NCI-H526 treated with DMSO at 0.1 percent for 48 hours (cell line): ENCODE results near the gene EFCAB6.

Source experiments
- DNase-seq: peaks from one replicate; lab custom pipeline; 2025; lab: John Stamatoyannopoulos, UW

EFCAB6 gene

DNA sequence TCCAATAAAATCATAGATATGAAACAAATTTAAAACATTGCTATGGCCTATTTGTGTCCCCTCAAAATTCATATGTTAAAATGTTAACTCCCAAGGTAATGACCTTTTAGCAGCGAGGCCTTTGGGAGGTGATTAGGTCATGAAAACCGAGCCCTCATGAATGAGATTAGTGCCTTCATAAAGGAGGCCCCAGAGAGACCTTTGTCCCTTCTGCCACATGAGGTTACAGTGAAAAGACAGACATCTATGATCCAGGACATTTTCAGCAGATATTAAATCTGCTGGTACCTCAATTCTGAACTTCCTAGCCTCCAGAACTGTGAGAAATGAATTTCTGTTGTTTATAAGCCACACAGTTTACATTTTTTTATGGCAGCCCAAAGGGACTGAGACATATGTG is 228.6 kb downstream of the EFCAB6 start:
- no peak for DNase-seq

DNA sequence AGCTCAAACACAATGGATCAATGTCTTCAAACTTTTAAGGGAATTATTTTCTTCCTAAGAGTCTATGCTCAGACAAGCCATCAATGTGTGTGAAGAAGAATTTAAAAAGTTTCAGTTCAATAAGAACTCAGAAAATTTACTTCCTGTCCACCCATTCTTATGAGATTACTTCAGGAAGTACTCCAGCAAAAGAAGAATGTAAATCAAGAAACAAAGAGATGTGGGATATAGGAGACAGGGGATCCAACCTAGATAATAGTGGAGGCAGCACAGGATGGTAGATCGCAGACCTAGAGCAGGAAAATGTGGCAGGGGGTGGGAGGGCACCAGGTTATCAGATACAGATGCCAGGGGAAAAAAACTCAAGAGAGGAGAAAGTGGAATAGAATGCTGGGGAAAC is 229.7 kb downstream of the EFCAB6 start:
- no peak for DNase-seq

DNA sequence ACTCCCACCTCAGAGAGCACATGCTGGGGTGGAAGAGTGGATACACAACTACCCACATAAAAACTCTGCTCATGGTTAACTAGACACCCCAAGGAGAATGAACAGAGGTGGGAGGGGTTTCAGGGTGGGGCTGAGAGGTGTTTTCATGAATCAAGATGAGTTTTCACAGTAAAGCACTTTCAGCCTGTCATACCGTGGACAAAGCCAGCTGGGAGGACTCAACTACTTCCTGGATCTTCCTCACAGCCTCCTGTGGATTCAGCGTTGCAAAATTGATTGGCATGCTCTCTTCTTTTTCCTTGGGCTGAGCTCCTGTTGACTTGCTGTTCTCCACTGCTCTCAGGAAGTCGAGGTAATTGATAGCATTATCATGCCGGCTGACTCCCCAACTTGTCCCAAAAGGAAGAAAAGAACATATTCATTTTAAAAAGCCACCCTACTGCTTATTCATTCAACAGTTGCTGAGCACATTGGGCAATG is 231.8 kb downstream of the EFCAB6 start:
- no peak for DNase-seq

DNA sequence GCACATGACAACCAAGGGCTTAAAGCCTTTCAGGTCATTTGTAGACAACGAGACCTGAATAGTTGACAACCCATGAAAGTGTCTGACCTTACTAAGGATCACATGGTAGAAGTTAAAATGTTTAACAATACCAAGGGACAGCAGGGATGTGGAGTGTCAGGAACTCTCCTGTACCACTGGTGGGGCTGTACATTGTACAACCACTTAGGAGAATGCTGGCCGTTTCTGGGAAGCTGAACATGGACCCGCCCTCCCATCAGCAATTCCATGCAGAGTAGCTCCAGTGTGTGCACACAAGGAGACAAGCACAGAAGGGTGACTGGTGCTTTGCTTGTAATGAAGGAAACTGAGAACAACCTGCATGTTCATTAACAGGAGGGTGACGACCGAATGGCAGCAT is 237.4 kb downstream of the EFCAB6 start:
- no peak for DNase-seq

DNA sequence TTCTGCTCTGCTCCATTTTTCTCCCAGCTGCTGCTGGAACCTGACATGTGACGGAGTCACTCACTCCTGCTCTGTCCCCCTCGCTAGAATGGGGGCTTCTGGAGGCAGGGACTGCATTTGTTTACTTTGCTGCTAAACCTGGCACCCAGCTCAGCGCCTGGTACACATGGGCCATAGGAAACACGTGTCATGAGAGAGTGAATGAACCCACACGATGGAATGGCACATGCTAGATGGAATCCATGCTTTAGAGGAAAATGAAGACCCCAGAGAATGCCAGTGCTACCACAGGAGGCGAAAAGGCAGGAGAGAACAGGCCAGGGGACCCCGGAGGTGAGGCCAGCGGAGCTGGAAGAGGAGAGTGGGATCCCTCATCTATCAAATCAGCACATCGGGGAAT is 239.4 kb downstream of the EFCAB6 start:
- DNase-seq, result no peak

DNA sequence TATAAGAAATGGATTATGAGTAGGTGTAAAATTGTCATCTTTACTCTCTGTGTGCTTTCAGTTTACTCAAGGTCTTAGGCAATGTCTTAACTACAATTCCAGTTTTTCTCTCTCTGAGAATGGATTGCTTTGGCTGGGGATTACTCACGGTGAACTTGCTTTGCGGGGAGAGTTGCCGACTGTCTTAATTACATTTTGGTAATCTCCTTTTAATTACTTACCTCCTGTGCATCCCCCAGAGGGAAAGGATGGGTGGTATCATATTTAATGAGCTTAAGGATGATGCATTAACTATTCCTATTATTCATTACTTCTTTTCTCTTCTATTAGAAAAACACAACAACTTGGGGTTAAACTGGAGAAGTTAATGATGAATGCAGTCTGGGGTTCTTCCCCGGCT is 240.9 kb downstream of the EFCAB6 start:
- DNase-seq, result no peak

DNA sequence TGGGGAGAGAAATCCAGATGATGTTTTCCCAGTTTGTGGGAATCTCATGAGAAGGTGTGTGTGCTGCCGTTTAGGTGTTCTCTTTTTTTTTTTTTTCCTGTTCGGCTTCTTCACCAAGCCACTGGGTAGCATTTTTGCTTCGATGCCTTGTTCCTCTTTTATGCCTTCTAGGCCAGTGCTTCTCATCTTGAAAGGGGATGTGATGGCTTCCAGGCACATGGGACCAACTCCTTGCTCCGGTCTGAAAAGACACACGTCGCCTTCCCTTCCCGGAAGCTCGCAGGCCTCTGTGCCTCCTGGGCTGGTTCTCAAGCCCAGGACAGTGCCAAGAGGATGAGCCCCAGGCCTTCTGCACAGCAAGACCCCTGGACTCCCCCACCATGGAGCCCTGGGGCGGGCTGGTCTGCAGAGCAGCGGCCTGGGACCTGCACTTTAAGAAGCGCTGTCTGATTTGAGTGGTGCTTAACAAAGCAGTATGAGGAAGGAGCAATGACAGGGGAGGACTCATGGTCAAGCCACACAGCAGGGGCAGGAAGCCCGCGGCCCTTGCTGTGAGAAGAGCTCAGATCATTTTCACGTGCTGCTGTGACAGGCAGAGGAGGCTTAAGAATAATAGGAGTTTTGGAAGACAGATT is 241.5 kb downstream of the EFCAB6 start:
- DNase-seq, result no peak

DNA sequence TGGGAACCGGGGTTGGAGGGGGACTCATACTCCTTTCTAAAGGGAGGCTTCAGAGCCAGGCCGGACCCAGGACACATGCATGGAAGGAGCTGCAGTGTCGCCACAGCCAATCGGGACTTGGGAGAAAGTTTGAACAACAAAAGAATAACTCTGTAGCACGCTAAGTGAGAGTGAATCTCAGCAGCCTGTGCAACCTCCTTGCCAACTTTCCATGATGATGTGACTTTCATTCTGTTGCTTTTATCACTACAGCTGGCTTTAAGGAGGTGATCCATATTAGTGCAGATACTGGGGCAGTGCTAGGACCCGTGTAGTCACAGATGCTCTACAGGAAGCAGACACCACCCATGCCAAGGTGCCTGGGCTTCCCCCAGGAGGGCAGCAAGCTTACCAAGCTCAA is 243.0 kb downstream of the EFCAB6 start:
- DNase-seq, result no peak

DNA sequence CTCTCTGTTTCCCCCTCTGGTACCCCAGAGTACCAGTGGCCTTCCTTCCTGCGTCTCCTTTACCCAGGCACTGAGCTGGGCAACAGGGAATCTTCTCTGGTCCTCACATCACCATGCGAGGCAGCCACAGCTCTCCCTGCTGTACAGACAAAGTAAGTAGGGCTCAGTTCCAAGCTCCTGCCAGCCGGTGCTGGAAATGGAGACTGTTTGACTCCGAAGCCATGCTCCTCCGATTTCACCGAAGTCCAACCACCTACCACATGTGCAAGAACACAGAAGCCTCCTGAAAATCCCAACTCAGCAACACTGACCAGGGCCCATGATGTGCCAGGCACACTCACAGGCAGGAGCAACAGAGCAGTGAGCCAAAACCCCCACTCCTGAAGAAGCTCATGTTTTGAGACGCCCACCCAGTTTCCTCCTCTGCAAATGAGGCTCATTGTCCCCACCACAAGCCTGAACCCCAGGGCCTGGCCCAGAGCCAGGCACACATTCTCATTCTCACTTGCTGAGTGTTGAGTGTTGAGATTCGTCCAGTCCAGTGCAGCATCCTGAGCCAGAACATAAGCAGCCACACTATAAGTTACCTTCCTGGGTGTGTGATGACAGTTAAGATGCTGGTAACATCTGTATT is 244.3 kb downstream of the EFCAB6 start:
- DNase-seq, result no peak

DNA sequence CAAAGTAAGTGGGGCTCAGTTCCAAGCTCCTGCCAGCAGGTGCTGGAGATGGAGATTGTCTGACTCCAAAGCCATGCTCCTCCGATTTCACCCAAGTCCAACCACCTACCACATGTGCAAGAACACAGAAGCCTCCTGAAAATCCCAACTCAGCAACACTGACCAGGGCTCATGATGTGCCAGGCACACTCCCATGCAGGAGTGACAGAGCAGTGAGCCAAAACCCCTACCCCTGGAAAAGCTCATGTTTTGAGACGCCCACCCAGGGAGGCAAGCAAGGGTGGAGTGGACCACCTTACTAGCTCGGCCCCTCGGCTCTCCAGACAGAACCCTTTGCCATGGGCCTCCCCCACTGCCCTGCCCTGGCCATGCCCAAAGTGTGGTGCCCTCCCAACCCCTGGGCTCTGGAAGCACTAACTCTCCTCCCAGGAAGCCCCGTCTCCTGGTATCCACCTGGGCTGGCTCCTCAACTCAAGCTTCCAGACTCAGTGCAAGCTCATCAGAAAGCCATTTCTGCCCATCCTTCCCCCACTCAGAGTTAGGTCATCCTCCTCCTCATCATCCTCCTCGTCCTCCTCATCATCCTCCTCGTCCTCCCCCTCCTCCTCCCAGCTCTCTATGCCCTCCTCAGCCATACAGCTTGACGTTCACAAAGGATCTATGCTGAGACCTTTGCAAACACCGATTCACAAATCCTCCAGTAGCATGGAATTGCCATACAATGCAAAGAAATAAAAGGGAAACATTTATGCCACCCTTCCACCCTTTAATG is 245.4 kb downstream of the EFCAB6 start:
- DNase-seq, result no peak

DNA sequence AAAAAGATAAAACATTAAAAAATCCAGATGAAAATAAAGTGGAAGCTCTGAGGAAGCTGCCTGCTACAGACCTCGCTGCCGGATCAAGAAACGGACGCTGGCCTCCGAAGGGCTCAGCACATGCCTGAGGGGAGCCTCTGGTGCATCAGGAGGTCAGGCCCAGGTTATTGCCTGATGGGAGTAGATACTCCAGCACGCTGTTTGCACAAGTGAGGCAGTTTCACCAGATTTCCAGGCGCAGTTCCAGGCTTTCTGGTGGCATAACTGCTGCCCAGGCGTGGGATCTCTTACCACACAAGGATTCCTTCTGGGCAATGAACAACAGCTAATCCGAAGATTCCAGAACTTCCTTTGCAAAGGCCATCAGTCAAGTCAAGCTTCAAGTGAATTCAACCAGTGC is 246.1 kb downstream of the EFCAB6 start:
- DNase-seq, result no peak

DNA sequence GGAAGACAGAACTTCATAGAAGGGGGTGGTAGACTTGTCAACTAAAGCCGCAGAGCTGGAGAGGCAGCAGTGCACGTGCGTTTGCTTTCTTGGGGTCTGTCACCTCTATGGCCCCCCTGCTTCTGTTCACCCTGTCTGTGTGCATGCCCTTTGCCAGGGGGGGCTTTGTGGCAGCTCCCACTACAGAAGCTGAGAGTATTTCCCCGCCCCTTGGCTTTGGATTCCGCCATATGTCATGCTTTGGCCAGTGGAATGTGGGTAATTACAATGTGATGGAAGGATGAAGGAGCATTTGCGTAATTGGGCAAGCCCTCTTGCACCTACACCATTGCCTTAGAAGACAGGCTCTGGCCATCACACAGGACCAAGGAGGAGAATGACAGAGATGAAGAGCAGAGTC is 247.2 kb downstream of the EFCAB6 start:
- no peak for DNase-seq

DNA sequence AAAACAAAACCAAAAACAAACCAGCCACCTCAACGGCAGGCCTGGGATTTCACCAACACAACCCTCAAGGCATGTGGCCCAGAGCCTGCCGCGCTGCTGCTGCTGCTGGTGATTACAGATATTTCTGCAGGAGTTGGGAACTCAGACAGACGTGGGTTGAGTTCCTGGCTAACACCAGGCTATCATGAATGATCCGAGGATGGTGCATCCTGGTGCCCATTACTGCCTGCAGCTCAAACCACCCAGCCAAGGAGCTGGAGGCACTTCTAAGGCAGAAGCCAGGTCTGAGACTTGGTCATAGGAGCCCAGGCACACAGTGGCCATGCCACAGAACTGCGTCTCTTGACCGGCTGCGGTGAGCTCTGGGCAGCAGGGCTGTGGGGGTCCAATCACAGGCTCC is 248.5 kb downstream of the EFCAB6 start:
- DNase-seq, result no peak

DNA sequence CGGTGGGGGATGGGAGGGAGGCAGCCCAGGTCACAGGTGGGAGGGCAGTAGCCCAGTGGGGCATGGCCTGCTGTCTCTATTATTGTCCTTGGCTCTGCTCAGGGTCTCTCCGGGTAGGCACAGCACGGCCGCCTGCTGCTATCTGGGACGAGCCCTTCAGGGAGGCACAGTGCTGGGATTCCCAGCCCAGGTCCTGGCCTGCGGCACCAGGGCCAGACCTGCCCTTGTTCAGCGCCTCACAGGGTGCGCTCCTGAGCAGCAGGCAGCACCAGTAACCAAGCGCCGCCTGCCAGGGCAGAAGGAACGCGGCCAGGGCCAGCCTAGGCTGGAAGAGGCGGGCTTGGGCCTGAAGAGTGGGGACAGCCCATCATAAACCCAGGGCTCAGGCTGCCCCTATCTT is 249.3 kb downstream of the EFCAB6 start:
- no peak for DNase-seq

DNA sequence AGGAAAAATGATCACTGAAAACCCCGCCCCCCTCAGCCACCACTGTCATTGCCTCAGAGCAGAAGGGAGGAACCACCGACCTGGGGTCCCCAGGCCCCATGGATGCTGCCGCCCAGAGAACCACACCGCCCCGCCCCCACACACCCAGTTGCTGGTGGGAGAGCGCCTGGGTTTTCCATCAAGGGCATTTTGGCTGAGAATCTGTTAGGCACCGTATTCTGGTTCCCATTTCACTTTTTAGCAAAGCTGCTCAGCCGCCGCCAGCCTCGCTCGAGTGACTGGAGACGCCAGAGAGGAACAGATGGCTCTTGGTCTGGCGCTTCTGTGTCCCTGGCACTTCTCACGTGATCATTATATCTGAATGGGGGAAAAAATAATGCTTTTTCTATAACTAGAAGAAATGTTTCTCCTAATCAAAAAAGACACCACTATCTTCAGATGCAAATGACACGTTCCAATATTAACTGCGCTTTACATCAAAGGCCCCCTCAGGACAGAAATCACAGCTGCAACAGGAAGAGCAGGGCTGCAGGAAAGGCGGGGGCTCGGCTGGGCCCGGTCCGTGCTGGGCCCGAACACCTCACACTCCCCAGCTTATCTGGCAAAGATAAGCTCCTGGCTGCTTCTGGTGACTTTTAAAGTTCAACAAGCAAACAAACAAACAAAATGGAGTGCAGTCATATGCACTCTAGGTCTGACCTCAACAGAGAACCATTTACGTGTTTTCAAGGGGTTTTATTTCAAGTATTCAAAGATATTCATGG is 250.5 kb downstream of the EFCAB6 start:
- DNase-seq, result no peak

DNA sequence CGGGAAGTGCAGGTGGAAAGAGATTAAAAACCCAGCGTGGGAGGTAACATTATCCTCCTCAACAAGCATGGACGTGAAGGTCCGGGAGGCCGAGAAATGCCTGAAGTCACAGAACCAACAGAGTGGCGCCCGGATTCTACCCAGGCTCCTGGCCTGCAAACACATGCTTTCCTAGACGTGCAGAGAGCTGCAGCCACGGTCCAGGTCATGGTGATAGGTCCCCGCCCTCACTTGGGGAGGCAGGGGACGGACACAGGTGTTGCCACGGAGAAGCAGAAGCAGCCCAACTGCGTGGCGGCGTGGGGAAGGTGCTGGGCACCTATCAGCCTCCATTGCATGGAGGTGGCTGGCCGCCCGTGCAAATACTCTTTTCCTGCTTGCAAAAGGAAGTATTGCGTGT is 251.5 kb downstream of the EFCAB6 start:
- no peak for DNase-seq

DNA sequence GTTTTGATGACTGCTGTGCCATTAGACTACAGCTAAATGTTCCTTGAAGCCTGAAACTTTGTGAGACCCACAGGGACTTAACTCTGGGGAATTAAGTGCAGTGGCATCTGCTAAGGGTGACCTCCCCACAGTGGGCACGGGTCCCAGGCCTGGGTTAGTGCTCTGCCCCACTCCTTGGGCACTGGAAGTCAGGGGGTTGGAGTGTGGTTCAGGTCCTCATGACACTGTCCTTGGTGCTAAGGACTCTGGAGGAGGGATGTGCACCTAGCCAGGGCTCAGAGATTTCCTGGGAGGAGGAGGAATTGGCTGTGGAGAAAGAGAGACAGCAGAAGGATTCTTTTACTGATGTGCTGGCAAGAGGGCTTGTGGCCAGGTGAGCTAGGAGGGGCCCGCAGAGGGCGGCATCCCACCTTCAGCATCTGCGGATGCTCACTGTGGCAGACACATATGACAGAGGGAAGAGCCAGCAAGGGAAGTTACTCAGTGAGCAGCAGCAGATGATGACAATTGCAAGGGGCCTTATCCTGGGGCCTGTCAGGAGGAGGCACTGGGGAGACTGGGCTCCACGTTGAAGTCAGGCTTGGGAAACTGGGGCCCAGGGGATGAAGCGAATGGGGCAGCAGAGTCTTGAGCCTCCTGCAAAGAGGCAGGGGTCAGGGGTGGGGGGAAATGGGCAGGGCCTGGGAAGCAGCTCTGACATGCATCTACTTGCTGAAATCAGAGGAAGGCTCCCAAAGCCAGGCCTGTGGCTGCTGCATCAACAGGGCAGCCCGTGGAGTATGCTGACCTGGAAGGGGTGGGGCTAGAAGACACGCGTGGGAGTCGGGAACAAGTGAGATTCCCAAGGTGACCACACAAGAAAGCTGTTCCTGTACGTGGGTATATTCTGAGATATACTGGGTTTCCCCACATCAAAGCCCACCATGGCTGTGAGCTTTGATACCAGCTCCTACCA is 256.3 kb downstream of the EFCAB6 start:
- no peak for DNase-seq

DNA sequence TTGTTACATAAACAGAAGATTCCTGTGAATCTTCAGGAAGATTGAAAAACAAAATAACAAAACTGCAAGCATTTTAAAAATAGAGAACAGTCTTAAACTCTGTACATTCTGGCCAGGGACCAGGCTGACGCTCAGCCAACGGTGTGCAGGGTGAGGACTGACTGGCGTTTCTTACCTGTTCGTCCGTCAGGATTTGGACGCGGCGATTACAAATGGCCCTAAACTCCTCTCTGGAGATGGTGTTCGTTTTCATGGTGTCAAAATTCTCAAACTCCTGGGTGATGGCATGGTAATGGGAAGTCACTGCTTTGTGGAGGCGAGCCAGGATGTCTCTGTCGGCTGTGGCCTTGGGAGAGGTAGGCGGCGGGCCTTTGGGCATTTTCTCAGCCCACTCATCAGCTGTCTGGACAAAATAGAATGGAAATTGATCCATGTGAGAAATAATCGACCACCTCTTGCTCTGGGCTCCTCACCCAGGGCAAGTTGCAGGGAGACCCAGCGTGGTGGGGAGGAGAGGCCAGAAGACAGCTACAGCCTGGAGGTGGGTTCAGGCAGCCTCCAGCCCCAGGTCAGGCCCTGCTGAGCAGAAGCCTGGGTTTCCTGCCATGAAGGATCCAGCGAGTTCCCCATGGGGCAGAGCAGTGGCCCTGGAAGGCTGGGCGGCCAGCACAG is 257.3 kb downstream of the EFCAB6 start:
- no peak for DNase-seq

DNA sequence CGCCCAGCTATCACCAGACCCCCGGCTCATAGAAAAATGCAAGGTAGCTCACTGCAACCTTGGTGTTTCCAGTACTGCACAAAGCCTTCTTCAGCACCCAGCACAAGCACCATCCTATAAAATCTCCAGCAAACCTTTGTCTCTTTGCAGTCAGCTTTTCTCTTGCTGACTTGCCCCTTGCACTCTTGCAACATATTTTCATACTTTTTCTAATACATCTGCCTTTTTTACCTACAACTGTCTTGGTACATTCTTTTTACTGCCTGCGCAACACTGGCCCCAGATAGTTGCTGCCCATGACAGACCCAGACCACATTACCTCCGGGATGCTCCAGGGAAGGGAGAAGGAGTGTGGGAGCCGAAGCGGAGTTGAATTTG is 257.9 kb downstream of the EFCAB6 start:
- DNase-seq, result no peak

DNA sequence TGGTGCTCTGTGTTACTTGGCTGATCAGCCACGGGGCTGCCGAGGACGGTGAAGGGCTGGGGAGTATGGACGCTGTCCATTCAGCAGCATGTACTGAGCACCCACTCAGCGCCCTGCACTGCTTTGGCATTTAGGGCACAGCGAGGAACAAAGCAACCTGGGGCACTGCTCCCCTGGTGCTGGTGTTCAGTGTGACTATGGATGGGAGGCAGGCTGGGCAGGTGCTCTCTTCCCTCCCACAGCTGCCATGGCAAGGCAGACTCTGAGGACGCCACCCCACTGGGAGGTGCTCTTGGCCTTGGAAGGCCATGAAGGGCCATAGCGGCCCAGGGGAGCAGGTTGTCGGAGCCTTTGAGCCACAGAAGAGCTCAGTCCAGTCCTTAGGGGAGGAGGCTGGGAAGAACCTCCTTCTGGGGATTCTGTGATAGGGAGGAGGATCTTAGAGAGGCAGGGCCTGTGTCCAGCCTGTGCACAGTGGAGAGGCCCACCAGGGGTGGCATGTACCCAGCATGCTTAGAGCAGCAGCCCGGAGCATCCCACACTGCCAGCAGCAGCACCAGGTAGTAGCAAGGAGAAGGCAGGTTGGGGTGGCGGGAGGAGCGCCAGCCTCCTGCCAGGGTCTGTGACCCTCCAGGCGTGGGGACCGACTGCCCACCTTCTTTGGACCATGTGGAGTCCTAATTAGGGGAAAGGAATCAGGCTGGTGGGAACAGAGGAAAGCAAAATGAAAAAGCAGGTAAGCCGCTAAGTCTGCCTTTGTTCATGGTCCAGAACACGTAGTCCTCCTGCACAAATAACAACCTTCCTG is 258.4 kb downstream of the EFCAB6 start:
- DNase-seq, result no peak
